T-helper 2 cell treated with Interferon-gamma antibody and Interleukin-4, amounts not matched to agents 100 ng/mL and 5 ng/mL, for 36 hours (primary cell): ENCODE results near the gene MAST3. TPM values are rescaled to one million over a fixed set of nuclear protein-coding genes. Genes with fewer than 3 reads are reported as not detected.

Source experiments
- intact Hi-C: fragments of 100-400 bp; cut with micrococcal nuclease; formaldehyde crosslinking; loops from one replicate; pipeline ENCODE4 v1.15.1; 2023
- total RNA-seq: library from RNA; stranded (reverse); gene quantifications from 2 replicates; pipeline ENCODE4 v1.2.3, GENCODE V29; 2022

MAST3 gene
- total RNA-seq = 22.5 and 23.7 TPM in 2 replicates

GRCh38 chr19:18097217-18097992, at the start of gene MAST3:
Gene MAST3, plus strand, starts transcription at chr19:18097778. Its CDS starts 15 bp downstream, at chr19:18097793.
- intact Hi-C loops = no loop called here

- intact Hi-C loops = no loop called here
Measured at GRCh38 chr19:18049385-18049784, 48.2 kb upstream of the MAST3 start.

GRCh38 chr19:18051887-18052286, 45.7 kb upstream of the MAST3 start:
- intact Hi-C loops = no loop called here

- intact Hi-C loops = no loop called here
Measured at GRCh38 chr19:18053576-18054219, 43.9 kb upstream of the MAST3 start.

- intact Hi-C loops = loop anchor here (5.0 kb wide), 1 partner anchor 109 kb away; no protein-coding TSS in a partner anchor
Measured at GRCh38 chr19:18055967-18056366, 41.6 kb upstream of the MAST3 start.

GRCh38 chr19:18057557-18057956, 40.0 kb upstream of the MAST3 start:
- intact Hi-C loops = loop anchor here (5.0 kb wide), 1 partner anchor 110 kb away; no protein-coding TSS in a partner anchor

GRCh38 chr19:18058208-18059009, 39.2 kb upstream of the MAST3 start:
- intact Hi-C loops = loop anchor here (1.0 to 5.0 kb wide), 3 partner anchors 13 to 111 kb away; no protein-coding TSS in a partner anchor

- intact Hi-C loops = loop anchor here (5.0 kb wide), 1 partner anchor 112 kb away; no protein-coding TSS in a partner anchor
Measured at GRCh38 chr19:18059297-18059696, 38.3 kb upstream of the MAST3 start.

- intact Hi-C loops = loop anchor here (5.0 kb wide), 1 partner anchor 113 kb away; no protein-coding TSS in a partner anchor
Measured at GRCh38 chr19:18059902-18060301, 37.7 kb upstream of the MAST3 start.

GRCh38 chr19:18060472-18060871, 37.1 kb upstream of the MAST3 start:
- intact Hi-C loops = no loop called here

GRCh38 chr19:18062028-18062427, 35.5 kb upstream of the MAST3 start:
- intact Hi-C loops = no loop called here

GRCh38 chr19:18063463-18063862, 34.1 kb upstream of the MAST3 start:
- intact Hi-C loops = no loop called here

GRCh38 chr19:18065173-18065495, 32.4 kb upstream of the MAST3 start:
- intact Hi-C loops = no loop called here

GRCh38 chr19:18068395-18068794, 29.2 kb upstream of the MAST3 start:
- intact Hi-C loops = no loop called here

- intact Hi-C loops = no loop called here
Measured at GRCh38 chr19:18069383-18069782, 28.2 kb upstream of the MAST3 start.

- intact Hi-C loops = no loop called here
Measured at GRCh38 chr19:18070181-18070580, 27.4 kb upstream of the MAST3 start.

GRCh38 chr19:18072335-18072734, 25.2 kb upstream of the MAST3 start:
- intact Hi-C loops = no loop called here

GRCh38 chr19:18073197-18073596, 24.4 kb upstream of the MAST3 start:
- intact Hi-C loops = no loop called here

GRCh38 chr19:18074192-18074591, 23.4 kb upstream of the MAST3 start:
- intact Hi-C loops = no loop called here

- intact Hi-C loops = no loop called here
Measured at GRCh38 chr19:18083929-18084684, 13.5 kb upstream of the MAST3 start.
